ENCODE data around the gene RPS6KA4.

DNA sequence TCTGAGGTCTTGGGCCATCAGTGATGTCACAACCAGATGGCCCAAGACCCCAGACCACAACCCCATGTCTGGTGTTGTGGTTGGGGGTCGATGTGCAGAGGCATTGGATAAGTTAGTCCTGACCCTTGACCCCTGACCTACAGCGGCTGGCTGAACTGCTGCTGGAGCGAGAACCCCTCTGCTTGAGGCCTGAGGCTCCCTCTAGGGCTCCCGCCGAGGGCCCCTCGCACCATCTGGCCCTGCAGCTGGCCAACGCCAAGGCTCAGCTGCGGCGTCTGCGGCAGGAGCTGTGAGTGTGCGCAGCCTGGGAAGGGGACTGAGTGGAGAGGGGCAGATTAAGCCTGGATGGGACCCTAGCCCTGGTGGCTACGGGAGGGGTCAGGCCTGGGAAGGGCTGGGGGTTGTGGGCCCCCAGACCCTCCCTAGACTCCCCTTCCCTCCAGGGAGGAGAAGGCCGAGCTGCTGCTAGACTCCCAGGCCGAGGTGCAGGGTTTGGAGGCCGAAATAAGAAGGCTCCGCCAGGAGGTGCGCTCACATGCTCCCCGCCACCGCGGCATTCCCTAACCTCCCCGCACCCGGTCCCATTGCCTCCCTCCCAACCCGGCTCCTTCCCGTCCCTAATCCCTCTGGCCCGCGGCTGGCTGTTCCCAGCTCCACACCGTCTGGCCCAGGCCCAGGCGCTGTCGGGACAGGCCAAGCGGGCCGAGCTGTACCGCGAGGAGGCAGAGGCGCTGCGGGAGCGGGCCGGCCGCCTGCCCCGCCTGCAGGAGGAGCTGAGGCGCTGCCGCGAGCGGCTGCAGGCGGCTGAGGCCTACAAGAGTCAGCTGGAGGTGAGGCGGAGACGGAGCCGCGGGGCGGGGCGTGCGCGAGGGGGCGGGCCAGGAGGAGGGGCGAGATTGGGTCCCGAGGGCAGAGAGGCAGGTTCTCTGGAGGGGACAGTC, 16.8 kb upstream of the RPS6KA4 start:
- peak in 1 of 2 donors; percentile 7 for TF ChIP-seq POLR2A (IDR thresholded peaks at IDR 0.05)
- TF ChIP-seq, protein P1, sequence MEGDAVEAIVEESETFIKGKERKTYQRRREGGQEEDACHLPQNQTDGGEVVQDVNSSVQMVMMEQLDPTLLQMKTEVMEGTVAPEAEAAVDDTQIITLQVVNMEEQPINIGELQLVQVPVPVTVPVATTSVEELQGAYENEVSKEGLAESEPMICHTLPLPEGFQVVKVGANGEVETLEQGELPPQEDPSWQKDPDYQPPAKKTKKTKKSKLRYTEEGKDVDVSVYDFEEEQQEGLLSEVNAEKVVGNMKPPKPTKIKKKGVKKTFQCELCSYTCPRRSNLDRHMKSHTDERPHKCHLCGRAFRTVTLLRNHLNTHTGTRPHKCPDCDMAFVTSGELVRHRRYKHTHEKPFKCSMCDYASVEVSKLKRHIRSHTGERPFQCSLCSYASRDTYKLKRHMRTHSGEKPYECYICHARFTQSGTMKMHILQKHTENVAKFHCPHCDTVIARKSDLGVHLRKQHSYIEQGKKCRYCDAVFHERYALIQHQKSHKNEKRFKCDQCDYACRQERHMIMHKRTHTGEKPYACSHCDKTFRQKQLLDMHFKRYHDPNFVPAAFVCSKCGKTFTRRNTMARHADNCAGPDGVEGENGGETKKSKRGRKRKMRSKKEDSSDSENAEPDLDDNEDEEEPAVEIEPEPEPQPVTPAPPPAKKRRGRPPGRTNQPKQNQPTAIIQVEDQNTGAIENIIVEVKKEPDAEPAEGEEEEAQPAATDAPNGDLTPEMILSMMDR (IDR thresholded peaks at IDR 0.05) = no peak

Measured in vagina (tissue), 2 donors.